GM21737 (cell line): ENCODE results near the gene GABRG3.

Experiments
- ATAC-seq: cut with Tn5 transposase; IDR thresholded peaks from one replicate; pipeline ENCODE4 v1.9.1; 2021; ENCODE audit warnings: mild to moderate bottlenecking, moderate library complexity; ENCODE audit not compliant: unreplicated experiment

GABRG3 gene

DNA sequence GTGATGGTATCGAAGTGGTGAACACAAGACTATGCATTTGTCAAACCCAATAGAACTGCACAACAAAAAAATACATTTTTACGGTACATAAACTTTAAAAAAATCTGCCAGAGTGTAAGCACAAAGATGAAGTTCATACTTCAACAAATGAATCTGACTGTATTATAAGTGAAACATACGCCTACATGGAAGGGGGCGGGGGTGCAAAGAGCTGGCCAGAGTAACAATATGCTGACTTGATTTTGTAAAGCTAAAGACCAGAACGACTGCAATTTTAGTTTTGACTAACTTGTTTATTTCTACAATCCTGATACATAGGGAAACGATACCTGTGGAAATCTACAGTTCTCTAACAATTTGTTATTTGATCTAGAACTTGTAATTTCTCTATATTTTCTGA lies 426.0 kb downstream of the GABRG3 start:
- ATAC-seq: no peak

GRCh38 chr15:27398631-27399161 lies 427.7 kb downstream of the GABRG3 start:
- no peak for ATAC-seq

DNA sequence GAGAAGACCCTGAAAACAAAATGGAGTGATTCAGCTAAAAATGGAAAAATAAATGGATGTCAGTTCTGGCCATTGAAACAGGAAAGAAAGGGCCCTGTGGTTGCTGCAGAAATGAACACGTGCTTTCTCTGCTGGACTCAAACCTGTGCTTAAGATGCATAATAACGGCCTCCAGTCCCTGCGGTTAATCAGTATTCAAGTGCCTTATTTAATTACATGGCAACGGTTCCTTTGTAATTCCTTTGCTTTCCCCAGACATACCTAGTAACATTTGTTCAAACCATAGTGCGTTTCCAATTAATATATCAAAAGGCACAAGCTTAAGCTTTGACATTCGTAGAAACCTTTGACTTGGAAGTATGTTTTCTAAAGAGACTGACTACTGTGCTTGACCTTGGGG lies 428.3 kb downstream of the GABRG3 start:
- ATAC-seq: no peak

DNA sequence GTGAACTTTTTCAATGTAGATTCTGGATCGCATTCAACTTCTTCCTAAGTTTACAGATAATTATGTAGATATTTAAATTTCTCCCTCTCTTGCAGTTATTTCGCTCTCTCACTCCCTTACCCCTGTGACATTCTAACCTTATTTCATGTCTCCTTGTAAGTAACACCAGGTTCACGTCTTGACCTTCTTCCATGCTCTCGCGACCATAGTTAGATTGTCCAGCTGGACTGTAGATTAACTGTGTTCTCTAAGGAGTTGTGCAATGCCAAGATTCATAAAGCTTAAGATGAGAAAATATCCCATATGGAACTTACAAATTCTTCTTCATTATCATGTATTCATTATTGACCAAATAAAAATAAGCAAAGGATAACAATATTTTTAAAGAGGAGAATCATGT lies 430.5 kb downstream of the GABRG3 start:
- ATAC-seq: no peak

DNA sequence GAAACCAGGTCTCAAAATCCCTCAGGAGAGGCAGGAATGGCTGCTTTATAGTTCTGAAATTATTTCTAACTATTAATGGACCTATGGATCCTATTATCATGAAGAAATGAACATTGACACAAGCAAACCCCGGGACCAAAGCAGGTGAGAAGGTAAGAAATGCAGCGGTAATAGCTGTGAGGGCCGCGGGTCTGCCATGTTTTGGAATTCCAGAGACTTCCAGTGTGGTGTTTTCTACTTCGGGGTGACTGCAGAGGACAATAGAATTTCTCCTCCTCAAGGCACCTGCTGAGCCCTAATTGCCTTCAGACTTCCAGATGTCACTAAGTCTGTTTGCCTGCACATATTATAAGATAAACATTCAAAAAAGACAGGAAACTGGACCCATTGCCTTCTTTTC lies 437.4 kb downstream of the GABRG3 start:
- ATAC-seq: no peak

- no peak for ATAC-seq
Measured at GRCh38 chr15:27410996-27411605, 440.1 kb downstream of the GABRG3 start.

GRCh38 chr15:27412415-27412814 lies 441.4 kb downstream of the GABRG3 start:
- ATAC-seq: no peak

DNA sequence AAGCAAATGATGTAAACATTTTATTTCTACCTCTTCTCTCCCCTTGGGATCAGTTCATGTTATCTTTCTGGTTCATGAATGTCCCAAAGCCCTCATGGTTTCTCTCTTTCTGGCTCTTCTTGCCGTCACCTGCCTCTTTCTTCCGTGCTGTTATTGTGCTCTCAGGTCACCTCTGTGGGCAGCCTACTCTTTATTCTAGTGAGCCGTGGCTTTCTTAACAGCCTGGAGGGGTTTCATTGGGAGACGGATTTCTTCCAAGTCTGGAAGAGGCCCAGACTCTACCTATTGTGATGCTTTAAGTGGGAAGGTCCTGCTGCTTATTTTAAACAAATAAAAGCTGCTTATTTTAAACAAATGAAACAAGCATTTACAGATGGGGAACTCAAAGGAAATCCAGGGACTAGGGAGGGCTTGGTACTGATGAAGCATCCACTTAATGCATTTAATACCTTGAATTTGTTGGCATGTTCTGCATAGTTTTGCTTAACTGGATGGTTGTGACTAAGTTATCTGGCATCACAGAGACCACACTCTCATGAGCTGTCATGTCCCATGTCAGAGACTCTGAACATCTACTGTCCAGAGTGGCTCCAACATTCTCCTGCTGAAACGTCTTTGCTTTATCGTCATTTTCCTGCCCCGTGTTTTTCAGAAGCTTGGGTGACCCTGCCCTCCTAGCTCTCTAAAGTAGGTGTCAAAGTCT lies 443.3 kb downstream of the GABRG3 start:
- ATAC-seq: no peak

- ATAC-seq: no peak
Measured at GRCh38 chr15:27418726-27419125, 447.7 kb downstream of the GABRG3 start.

DNA sequence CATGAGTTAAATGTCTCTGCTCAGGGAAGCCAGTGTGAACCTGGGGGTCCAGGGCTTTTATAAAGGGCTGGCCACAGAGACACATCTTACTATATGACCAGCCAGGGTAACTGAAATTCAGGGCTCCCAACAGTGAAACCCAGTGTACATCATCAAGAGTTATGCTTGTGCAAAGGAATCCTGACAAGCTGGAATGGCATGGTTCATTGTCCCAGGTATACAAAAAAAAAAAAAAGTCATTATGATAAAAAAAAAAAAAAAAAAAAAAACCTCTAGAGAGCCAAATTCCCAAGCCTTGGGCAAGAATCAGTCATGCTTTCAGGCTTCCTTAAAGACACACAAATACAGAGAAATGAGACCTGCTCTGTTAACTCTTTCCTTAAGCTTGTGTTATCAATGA lies 452.0 kb downstream of the GABRG3 start:
- ATAC-seq: no peak

DNA sequence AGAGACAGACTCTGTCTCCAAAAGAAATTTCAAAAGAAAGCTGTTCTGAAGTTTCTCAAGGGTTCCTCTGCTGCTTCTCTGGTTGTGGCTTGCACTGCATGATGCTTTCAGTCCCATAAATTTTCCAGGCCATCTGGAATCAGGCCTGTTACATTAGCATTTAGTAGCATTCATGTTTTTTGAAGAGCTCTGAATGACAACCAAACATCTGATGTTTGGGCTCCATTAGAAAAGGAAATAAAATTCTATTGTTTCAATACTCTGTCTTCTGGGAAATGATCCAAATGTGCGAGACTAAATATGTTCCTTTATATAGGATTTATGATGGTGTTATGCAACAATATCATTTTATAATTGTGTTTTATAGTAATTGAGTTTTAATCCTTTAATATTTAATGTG lies 455.8 kb downstream of the GABRG3 start:
- no peak for ATAC-seq

GRCh38 chr15:27427276-27427675 lies 456.3 kb downstream of the GABRG3 start:
- ATAC-seq: no peak

GRCh38 chr15:27428151-27428550 lies 457.2 kb downstream of the GABRG3 start:
- ATAC-seq: no peak

DNA sequence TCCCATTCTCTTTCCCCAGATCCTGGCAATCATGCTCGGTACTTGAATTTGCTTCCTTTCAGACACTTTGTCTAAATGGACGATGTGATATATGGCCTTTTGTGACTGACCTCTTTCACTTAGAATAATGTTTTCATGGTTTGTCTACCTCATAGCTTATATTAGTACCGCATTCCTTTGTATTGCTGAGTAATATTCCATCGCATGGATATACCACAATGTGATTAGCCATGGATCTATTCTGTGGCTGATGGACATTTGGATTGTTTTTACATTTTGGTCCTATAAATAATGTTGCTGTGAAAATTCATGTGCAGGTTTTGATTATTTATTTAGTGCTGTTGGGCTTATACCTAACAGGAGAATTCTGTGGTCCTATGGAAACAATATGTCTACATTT lies 458.6 kb downstream of the GABRG3 start:
- no peak for ATAC-seq

- no peak for ATAC-seq
Measured at GRCh38 chr15:27433604-27434003, 462.6 kb downstream of the GABRG3 start.

GRCh38 chr15:27438403-27439375 lies 467.7 kb downstream of the GABRG3 start:
- no peak for ATAC-seq

GRCh38 chr15:27441120-27441519 lies 470.1 kb downstream of the GABRG3 start:
- no peak for ATAC-seq

- ATAC-seq: no peak
Measured at GRCh38 chr15:27448234-27448633, 477.3 kb downstream of the GABRG3 start.

- ATAC-seq: no peak
Measured at GRCh38 chr15:27448986-27449385, 478.0 kb downstream of the GABRG3 start.

- no peak for ATAC-seq
Measured at GRCh38 chr15:27449941-27450340, 479.0 kb downstream of the GABRG3 start.

GRCh38 chr15:27454281-27455075 lies 483.5 kb downstream of the GABRG3 start:
- no peak for ATAC-seq
